RPMI8226 (cell line): ENCODE results near the gene PRRT2.
"Not testable (repeated sequence)": the region's sequence is repeated elsewhere in the genome, so short reads cannot be mapped to it uniquely, and the experiment has no call there.

ENCODE experiments used
- DNase-seq: peaks from one replicate; pipeline ENCODE4 v3.0.0-alpha.2; 2015

Gene PRRT2

DNA sequence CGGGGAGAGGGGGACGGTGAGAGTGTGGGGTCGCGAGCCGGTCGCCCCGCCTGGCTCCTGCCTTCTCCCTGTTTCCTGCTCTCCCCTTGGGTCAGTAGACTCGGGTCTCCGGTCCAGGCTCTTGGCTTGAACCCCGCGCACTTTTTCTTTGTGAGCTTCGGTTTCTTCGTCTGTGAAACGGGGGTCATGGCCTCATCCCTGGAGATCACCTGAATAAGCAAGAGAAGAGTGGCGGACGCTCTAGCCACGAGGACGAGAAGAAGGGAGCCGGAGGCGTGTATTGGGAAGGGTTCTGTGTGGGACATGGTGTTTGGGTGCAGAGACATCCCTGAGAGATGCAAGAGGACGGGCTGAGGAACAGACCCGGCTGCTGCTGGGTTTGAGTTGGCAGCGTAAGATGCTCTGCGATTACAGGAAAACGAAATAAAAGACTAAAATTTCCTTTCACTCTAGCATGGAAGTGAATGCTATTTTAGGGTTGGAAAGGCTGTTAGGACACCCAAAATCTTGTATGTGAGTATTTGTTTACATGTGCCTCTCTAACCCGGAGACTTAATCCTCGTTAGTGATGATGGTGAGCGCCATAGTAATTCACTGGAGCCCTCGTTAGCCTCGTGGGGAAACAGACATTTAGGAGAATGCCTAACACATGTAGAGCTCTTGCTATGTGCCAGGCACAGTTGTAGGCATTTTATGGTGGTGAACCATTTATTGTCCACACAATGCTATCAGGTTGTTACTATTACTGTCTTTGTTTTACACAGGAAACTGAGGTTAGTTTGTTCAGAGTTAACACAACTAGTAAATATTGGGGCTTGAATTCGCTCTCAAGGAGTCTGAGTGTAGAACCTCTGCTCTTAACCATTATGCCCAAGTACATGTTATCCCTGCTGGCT lies 20.8 kb upstream of the PRRT2 start:
- no peak for DNase-seq

DNA sequence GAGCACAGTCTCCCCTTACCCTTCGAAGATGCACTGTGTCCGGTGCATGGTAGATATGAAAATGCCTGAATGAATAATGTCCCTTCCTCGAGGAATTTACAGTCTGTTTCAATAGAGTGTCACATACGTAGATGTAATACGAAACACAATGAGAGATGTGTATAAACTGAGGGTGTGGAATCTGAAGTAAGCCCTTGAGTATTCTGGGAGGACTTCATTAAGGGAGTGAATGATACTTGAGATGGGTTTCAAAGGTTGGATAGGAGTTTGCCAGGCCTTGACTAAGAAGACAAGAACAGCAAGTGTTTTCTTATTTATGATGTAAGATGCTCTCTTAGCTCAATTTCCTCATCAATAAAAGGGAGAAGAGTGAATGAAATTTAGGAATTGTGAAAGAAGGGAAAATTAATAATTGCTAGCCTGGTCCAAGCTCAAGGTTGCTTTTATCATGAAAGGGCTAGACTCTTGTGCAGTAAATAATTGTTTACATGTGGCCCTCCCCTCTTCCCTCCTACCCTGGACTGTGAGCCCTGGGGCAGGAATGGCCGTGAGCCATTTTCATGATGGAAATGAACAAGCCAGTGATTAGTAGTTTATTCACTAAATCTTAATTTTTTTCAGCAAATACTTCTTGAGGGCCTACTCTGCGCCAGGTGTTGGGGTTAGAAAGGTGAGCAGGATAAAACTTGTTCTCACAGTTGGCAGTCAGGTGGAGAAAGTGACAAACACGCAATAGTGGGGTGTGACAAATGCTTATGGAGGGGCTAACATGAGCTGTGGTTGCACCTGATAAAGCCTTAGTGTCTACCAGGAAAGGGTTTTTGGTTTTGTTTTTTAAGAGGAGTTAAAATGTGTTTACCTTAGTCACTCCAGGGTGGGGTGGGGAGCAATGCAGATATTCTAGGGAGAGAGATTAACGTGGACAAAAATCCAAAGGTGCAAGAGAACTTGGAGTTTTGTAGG lies 19.9 kb upstream of the PRRT2 start:
- DNase-seq: no peak

GRCh38 chr16:29793153-29793552 lies 18.8 kb upstream of the PRRT2 start:
- DNase-seq: not testable (repeated sequence)

DNA sequence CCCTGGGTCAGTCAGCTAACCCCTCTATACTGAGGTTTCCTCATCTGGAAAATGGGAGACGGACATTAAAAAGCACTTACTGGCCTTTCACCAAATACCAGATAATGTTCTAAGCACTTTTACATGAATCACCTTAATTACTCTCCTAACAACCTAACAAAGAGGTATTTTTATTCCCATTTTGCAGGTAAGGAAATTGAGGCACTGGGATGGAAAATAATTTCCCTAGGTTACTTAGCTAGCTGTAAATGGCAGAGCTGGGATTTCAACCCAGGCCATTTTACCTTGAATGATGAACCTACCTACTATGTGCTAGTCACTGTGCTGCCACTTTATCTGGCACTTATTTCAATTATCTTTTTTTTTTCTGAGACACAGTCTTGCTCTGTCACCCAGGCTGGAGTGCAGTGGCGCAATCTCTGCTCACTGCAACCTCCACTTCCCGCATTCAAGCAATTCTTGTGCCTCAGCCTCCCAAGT lies 17.7 kb upstream of the PRRT2 start:
- no peak for DNase-seq

GRCh38 chr16:29802416-29802935 lies 9.5 kb upstream of the PRRT2 start:
- no peak for DNase-seq

GRCh38 chr16:29804020-29804419 lies 8.0 kb upstream of the PRRT2 start:
- no peak for DNase-seq

DNA sequence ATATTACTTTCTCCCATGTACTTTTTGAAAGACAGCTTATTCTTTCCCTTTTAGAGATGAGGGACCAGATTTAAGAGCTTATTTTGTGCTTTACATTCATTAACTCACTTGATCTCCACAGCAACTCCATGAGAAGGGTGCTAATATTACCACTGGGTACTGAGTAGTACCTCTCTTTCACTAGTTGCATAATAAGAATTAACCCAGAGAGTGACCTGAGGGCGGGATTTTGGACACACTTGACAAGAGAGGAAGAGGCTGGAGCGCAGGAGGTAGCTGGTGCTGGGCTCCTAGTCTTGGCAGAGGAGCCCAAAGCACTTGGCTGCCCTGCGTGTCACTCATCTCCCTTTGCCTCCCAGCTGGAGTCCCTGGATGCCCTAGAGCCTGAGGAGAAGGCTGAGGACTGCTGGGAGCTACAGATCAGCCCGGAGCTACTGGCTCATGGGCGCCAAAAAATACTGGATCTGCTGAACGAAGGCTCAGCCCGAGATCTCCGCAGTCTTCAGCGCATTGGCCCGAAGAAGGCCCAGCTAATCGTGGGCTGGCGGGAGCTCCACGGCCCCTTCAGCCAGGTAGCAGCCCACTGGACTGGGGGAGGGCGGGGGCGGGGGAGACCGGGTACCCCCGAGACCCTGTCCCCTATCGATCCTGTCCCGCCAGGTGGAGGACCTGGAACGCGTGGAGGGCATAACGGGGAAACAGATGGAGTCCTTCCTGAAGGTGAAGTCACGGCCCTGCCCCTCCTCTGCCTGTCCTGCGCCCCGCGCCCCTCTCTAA lies 7.3 kb upstream of the PRRT2 start:
- peak; percentile 51 for DNase-seq

DNA sequence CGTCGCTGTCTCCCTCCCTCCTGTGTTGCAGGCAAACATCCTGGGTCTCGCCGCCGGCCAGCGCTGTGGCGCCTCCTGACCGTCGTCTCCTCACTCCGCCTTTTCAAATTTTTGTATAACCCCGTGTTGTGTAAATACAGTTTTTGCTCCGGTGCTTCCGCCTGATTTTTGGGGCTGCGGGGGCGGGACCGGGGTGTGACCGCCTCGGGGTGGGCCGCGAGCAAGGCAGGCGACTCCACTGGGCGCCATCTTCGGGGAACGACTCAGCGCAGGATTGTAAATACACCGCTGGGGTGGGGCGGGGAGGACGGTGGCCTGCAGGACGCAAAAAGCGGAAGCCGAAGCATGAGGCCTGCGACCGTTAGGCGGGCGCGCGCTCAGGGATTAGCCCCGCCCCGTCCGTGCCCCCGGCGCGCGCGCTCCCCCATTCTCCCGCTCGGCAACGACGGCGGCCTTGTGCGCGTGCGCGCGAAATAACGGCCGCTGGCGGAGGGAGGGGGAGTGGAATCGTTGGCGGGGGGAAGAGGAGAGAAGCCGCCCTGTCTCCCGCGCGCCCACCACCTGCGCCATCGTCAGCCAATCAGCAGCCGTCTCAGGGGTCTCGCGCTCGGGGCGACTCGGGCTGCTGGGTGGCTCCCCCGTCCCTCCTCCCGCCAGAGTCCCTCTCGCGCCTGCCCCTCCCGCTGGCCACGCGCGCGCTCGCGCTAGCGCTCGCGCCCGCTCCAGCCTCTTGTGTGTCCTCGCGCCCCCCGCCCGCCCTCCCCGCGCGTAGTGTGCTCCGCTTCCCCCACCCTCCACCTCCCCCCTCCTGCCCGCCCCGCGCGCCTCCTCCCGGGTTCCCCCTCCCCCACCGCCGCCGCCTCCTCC lies 6.5 kb upstream of the PRRT2 start:
- DNase-seq: peak; percentile 99

DNA sequence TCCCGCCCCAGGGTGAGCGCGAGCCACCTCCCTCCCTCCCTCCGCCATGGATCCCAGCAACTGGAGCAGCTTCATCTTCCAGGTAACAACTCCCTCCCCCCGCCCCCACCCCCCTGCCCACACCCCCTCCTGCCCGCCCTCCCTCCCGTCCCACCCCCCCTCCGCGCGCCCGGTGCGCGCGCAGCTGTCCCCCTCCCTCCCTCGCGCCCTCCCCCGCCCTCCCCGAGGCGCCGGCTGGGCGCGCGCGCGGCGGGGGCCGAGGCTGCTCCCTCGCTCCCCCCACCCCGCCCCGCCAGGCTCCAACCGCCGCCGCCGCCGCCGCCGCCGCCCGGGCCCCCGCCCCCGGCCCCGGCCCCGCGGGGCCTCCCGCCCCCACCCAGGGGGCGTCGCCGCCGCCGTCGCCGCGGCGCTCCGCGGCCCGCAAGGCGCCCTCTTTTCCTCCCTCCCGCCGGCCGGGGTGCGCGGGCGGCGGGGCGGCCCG lies 5.9 kb upstream of the PRRT2 start, which contains the start of gene MAZ:
Gene MAZ (plus strand): TSS at position 431 of the 481 bp plus-strand sequence. CDS start 173 bp downstream, outside the sequence.
- no peak for DNase-seq

GRCh38 chr16:29806641-29807425 lies 5.2 kb upstream of the PRRT2 start:
- DNase-seq: peak; percentile 82

DNA sequence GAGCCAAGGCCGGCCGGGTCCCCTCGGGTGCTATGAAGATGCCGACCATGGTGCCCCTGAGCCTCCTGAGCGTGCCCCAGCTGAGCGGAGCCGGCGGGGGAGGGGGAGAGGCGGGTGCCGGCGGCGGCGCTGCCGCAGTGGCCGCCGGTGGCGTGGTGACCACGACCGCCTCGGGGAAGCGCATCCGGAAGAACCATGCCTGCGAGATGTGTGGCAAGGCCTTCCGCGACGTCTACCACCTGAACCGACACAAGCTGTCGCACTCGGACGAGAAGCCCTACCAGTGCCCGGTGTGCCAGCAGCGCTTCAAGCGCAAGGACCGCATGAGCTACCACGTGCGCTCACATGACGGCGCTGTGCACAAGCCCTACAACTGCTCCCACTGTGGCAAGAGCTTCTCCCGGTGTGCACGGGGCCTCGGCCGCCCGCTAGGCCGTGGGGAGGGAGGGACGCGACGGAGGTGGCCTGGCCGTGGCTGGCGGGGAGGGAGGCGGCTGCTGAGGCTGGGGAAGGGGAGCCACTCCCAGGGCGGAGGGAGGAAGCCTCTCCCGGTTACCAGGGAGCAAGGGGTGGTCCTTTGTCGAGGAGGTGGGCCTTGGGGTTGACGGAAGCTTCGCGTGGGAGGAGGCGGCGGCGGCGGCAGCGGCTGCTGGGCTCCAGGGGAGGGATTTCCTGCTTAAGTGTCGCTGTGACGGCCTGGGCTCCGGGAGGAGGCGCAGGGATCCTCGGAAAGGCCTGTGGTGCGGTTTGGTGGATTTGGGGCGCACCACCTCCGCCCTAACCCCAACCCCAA lies 4.4 kb upstream of the PRRT2 start:
- DNase-seq: peak; percentile 93

GRCh38 chr16:29808219-29808900 lies 3.6 kb upstream of the PRRT2 start:
- peak; percentile 71 for DNase-seq

- no peak for DNase-seq
Observed at GRCh38 chr16:29809031-29809747, 2.8 kb upstream of the PRRT2 start.

GRCh38 chr16:29809850-29810698 lies 1.9 kb upstream of the PRRT2 start:
- DNase-seq: no peak

GRCh38 chr16:29810699-29811169 lies 1.3 kb upstream of the PRRT2 start:
- DNase-seq: no peak

DNA sequence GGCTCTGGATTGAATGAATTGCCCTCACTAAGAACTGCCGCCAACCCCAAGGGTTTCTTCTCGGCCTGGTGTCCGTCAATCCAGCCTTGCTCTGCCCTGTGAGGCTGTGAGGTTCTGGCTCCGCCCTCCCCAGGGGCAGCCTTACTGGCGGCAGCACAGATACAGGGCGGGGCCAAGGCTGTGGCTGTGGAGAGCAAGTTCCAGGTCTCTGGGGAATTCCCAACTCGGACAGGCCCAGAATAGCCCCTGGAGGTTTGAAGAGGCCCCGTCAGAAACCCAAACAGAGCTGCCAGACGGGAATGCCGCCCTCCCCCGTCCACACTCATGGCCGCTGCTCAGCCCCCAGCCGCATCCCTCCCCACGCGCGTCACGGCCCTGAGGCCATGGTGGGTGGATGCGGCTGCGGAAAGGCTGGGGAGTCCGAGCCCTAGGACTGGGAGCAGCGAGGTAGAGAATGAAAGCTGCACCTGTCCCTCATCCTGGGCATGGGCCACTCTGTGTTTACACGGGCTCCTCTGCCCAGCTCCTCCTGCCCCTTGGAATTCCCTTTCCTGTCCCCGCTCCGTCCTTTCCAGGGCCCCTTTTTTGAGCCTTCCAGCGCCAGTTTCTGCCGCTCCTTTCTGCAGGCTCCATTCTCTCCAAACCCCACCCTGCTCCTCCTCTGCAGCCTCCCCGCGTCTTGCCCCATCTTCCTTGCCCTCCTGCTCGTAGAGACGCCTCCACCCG lies 660 bp upstream of the PRRT2 start:
- peak; percentile 96 for DNase-seq
